HL-60 (cell line): ENCODE data around the gene SSNA1.

ENCODE experiments used
- GABPA ChIP-seq: IDR thresholded peaks from 2 replicates; pipeline ENCODE4 v1.6.1; 2012; ENCODE audit warnings: low read depth
- POLR2AphosphoS5 ChIP-seq: IDR thresholded peaks from 2 replicates; pipeline ENCODE4 v1.6.1; 2012; ENCODE audit warnings: low read depth
- SPI1 ChIP-seq: IDR thresholded peaks from 2 replicates; pipeline ENCODE4 v1.6.1; 2012; ENCODE audit warnings: low read depth, mild to moderate bottlenecking, borderline replicate concordance
- TF ChIP-seq, protein P1 (sequence below): IDR thresholded peaks from one replicate; pipeline ENCODE4 v1.5.1; 2011; ENCODE audit warnings: low read length, control low read depth, inconsistent platforms; ENCODE audit not compliant: insufficient read depth
- TF ChIP-seq, protein P2 (sequence below): IDR thresholded peaks from 2 replicates; pipeline ENCODE4 v1.6.1; 2012; ENCODE audit warnings: low read depth; ENCODE audit not compliant: insufficient replicate concordance

DNA sequence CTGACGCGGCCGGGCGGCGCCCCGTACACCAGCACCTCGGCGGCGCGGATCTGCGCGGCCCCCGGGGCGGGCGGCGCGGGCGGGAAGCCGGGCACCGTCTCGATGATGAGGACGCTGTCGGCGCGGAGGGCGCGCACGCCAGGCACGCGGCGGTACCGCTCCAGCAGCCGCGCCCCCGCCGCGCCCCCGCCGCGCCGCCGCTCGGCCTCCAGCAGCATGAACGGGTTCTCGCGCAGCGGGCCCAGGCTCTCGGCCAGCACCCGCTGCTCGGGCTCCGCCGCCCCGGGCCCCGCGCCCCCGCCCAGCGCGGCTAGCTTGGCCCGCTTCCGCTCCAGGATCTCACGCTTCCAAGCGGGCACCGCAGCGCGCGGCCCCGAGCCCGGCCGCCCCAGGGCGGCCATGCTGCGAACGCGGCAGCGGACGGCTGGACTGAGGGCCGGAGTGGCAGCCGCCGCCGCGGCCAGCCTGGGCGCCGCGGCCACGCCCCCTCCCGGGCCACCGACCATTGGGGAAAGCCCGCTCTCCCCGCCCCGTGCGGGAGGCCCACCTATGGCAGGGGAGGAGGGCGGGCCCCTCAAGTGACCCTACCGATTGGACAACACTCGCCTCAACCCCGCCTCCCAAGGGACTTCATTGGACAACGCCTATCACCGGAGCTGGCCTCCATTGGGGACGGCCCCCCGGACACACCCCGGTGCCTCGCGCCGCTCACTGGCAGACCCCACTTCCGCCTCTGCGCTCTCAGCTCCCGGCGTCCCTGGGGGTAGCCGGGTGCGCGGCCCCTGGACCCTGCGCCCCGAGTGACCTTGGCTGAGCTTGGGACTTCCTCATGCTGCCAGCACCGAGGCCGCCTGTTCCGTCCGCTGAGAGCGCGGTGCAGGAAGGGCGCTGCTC lies 12.1 kb downstream of the SSNA1 start, which contains the start of gene TPRN:
- TF ChIP-seq, protein P1, sequence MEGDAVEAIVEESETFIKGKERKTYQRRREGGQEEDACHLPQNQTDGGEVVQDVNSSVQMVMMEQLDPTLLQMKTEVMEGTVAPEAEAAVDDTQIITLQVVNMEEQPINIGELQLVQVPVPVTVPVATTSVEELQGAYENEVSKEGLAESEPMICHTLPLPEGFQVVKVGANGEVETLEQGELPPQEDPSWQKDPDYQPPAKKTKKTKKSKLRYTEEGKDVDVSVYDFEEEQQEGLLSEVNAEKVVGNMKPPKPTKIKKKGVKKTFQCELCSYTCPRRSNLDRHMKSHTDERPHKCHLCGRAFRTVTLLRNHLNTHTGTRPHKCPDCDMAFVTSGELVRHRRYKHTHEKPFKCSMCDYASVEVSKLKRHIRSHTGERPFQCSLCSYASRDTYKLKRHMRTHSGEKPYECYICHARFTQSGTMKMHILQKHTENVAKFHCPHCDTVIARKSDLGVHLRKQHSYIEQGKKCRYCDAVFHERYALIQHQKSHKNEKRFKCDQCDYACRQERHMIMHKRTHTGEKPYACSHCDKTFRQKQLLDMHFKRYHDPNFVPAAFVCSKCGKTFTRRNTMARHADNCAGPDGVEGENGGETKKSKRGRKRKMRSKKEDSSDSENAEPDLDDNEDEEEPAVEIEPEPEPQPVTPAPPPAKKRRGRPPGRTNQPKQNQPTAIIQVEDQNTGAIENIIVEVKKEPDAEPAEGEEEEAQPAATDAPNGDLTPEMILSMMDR: no peak
- TF ChIP-seq POLR2AphosphoS5: peak; percentile 74
- TF ChIP-seq, protein P2, sequence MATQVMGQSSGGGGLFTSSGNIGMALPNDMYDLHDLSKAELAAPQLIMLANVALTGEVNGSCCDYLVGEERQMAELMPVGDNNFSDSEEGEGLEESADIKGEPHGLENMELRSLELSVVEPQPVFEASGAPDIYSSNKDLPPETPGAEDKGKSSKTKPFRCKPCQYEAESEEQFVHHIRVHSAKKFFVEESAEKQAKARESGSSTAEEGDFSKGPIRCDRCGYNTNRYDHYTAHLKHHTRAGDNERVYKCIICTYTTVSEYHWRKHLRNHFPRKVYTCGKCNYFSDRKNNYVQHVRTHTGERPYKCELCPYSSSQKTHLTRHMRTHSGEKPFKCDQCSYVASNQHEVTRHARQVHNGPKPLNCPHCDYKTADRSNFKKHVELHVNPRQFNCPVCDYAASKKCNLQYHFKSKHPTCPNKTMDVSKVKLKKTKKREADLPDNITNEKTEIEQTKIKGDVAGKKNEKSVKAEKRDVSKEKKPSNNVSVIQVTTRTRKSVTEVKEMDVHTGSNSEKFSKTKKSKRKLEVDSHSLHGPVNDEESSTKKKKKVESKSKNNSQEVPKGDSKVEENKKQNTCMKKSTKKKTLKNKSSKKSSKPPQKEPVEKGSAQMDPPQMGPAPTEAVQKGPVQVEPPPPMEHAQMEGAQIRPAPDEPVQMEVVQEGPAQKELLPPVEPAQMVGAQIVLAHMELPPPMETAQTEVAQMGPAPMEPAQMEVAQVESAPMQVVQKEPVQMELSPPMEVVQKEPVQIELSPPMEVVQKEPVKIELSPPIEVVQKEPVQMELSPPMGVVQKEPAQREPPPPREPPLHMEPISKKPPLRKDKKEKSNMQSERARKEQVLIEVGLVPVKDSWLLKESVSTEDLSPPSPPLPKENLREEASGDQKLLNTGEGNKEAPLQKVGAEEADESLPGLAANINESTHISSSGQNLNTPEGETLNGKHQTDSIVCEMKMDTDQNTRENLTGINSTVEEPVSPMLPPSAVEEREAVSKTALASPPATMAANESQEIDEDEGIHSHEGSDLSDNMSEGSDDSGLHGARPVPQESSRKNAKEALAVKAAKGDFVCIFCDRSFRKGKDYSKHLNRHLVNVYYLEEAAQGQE: no peak
- peak; percentile 66 for TF ChIP-seq SPI1
- TF ChIP-seq GABPA: no peak; the same call in 1 of the 2 replicates
